HG03139 (cell line): ENCODE results near the gene OGFOD3.
"Not testable (repeated sequence)": the region's sequence is repeated elsewhere in the genome, so short reads cannot be mapped to it uniquely, and the experiment has no call there.

Experiments used
- ATAC-seq: cut with Tn5 transposase; IDR thresholded peaks from one replicate; pipeline ENCODE4 v1.9.1; 2021; ENCODE audit not compliant: unreplicated experiment

Gene OGFOD3

GRCh38 chr17:82376042-82376730 is 42.2 kb downstream of the OGFOD3 start:
- ATAC-seq = no peak

- ATAC-seq = no peak
Measured at GRCh38 chr17:82375359-82376041, 42.9 kb downstream of the OGFOD3 start.

GRCh38 chr17:82374626-82375331 is 43.6 kb downstream of the OGFOD3 start:
- ATAC-seq = no peak

- no peak for ATAC-seq
Measured at GRCh38 chr17:82373731-82374625, 44.4 kb downstream of the OGFOD3 start.

GRCh38 chr17:82373072-82373452 is 45.3 kb downstream of the OGFOD3 start:
- not testable (repeated sequence) for ATAC-seq

- no peak for ATAC-seq
Measured at GRCh38 chr17:82372249-82373071, 45.9 kb downstream of the OGFOD3 start.

- no peak for ATAC-seq
Measured at GRCh38 chr17:82371333-82372248, 46.8 kb downstream of the OGFOD3 start, which contains the start of gene UTS2R. TSS of gene UTS2R (plus strand) at chr17:82371765. CDS start at chr17:82374325, 2,560 bp downstream.

GRCh38 chr17:82370471-82371332 is 47.7 kb downstream of the OGFOD3 start:
- ATAC-seq = no peak

- ATAC-seq = no peak
Measured at GRCh38 chr17:82369211-82369610, 49.2 kb downstream of the OGFOD3 start.

- no peak for ATAC-seq
Measured at GRCh38 chr17:82367724-82368524, 50.5 kb downstream of the OGFOD3 start.

GRCh38 chr17:82366749-82367148 is 51.6 kb downstream of the OGFOD3 start:
- no peak for ATAC-seq

GRCh38 chr17:82365606-82366295 is 52.6 kb downstream of the OGFOD3 start:
- ATAC-seq = no peak

- no peak for ATAC-seq
Measured at GRCh38 chr17:82361885-82362633, 56.3 kb downstream of the OGFOD3 start.

GRCh38 chr17:82359451-82360074 is 58.8 kb downstream of the OGFOD3 start:
- ATAC-seq = not testable (repeated sequence)
